ENCODE measurements around the gene MAML2. TPM values are rescaled to one million over a fixed set of nuclear protein-coding genes. Genes with fewer than 3 reads are reported as not detected.

Gene MAML2
- total RNA-seq, 1 donor from 2014 or later, result 11.2 TPM

GRCh38 chr11:96085319-96085930, 257.6 kb downstream of the MAML2 start:
- intact Hi-C loops (cut with micrococcal nuclease), result no loop called here

DNA sequence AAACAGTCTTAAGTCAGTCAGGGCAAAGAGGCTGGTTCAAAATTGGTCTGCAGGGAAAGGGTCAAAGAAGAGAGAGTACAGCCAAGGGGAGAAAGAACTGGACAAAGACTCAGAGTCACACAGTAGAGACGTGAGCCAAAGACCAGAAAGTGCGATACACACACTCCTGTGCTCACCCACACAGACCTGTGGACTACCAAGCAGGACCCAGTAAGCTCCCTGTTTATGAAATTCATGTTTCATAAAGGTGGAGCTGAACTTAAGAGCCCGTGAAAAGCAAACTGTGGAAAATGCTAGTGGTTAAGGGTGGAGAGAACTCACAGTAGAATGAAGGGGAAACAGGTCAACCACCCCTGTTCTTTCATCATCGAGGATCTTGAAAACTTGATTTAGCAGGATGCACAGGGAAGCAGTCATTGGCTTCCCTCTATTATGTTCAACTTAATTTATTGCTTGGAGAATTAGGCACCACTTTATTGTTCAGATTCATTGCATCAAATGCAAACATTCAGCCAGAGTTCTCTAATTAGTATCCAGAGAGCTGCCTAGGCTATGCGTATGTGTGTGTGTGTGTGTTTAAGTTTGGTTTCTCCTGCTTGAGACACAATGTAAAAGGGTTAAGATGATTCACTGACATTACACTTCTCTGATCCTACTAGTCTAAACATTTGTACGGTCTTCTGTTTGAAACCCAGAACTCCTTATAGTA, 258.2 kb downstream of the MAML2 start:
- intact Hi-C loops (cut with micrococcal nuclease), result no loop called here

DNA sequence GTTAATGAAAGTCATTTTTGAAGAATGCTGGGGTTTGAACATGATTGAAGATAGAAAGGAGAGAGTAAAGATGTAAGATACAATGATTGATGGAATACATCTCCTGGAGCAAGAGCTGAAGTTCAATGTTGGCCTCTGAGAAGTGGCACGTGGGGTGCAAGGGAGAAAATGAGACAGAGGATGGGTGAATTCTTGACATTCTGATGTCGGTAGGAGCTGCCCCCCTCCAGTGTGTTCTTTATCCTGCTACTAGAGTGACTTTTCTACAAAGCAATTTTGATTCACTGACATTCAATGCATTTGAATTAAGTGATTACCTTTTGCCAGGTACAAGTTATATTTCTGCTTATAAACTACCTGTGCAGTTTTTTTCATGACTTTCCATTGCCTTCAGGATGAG, 260.1 kb downstream of the MAML2 start:
- intact Hi-C loops (cut with micrococcal nuclease), result no loop called here

DNA sequence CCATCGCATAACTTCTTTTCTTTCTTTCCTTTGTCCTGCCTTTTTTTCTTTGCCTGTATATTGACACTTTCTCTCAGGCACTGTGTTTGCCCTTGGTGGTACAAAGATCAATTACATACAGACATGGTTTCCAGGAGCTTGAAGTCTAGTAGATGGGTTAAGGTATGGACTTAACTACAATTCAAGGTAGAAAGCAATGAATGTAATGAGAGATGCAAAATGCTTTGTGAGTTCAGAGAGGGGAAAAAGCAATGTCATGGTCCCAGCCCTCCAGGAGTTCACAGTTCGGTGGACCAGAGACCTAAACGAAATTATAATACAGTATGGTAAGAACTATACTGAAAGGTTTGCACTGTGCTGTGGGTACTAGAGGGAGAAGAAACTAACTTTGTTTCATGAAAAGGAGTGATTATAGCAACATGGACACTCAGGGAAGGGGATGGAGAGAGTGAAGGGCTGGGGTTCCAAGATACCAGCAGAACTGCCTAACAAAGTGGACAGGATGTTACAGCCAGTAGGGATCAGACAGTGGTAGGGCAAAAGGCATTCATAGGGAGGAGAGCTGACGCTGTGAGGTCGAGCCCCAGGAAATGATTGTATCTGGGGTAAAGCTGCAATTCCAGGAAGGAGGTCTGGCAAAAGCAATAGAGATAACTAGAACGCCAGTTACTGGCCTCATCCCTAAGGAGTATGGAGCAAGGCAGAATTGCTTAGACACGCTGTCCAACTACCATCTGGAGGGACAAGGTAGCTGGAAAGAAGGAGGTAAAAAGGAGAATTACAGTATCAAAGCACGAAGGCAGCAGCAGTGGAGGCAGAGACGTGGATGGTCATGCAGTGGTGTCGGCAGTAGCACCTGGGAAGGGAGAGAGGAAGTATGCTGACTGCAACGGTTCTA, 260.7 kb downstream of the MAML2 start:
- intact Hi-C loops (cut with micrococcal nuclease), result no loop called here

GRCh38 chr11:96081561-96081960, 261.4 kb downstream of the MAML2 start:
- intact Hi-C loops (cut with micrococcal nuclease), result no loop called here

DNA sequence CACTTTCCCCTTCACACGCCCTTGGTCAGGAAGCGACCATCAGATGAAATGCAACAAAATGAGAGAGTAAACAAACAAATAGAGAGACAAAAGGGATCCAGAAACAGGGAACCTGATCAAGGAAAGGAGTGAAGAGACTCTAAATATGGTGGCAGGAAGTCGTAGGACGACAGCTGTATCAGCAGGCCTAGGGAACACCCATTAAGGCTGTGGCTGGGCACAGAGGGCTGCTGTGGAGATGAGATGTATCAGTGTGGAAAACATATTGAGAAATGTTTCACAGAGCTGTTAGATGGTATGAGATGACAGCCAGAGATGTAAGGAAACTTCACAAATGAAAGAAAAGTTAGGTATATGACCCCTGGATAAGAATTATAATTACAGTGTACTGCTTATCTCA, 263.3 kb downstream of the MAML2 start:
- intact Hi-C loops (cut with micrococcal nuclease), result no loop called here

GRCh38 chr11:96075532-96075959, 267.4 kb downstream of the MAML2 start:
- intact Hi-C loops (cut with micrococcal nuclease), result no loop called here

DNA sequence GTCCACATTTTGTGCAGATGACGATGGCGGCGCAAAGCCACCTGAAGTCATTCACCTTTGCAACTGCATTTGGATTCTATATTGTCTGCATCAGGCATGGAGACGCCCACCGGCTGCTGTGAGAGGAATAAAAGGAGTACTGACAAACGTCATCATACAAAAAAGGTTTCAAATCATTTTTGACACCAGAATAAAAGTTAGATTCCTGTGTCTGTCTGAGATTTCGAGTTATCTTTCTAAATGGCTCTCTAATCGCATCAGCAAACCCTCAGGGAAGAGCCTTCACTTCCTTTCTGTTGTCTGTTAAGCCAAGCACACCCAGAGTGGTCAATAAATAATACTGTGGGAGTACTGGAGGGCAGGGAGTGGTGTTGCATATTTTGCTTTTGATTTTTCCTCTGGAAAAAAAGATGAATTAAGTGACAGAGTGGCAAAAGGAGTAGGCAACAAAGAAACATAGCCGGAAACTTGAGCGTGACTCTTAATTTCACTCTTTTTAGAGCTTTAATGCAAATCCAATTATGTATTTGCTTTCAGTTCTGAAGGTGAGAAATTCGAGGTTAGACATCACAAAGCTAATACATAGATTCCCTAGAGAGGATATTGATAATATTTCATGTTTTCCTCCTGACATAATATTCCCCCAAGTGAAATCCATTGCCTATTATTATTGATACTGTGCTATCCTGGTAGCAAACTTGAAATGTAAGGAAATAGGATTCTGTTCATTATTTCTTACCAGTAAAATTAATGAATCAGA, 268.3 kb downstream of the MAML2 start:
- intact Hi-C loops (cut with micrococcal nuclease), result no loop called here

DNA sequence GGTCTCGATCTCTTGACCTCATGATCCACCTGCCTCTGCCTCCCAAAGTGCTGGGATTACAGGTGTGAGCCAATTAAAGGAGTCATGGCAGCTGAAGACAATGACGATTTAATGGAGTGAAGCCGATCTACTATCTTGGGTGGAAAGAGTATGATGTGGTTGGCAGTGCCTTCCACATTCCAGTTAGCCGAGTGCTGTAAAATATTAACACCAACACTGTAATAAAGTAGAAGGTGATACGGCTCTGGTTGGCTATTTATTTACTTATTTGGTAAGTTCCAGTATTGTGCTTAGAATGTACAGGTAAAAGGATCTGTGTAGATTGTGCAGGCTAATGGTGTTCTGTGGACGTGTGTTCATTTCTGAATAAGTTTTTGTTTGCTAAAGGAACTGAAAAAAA, 269.5 kb downstream of the MAML2 start:
- intact Hi-C loops (cut with micrococcal nuclease), result no loop called here

- intact Hi-C loops (cut with micrococcal nuclease), result no loop called here
These were observed 270.4 kb downstream of the MAML2 start for GRCh38 chr11:96072592-96072991.

DNA sequence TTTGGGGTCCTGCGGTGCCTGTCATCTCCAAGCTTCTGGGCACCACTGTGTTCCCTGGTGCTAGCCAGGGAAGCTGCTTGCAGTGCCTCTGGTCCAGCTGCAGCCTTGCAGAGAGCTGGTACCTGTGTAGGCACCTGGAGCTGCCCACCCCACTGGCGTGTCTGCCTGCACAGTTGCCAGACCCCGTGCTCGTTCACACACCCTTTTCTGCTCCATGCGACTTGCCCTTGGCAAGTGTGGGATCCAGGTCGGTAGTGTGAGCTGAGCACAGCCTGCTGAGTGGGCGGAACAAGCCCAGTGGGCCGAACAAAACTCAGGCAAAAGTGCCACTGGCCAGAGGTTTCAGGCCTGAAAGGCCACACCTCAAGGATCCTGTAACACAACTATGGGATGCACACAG, 272.5 kb downstream of the MAML2 start:
- intact Hi-C loops (cut with micrococcal nuclease), result no loop called here

GRCh38 chr11:96067160-96067559, 275.8 kb downstream of the MAML2 start:
- intact Hi-C loops (cut with micrococcal nuclease), result no loop called here

- intact Hi-C loops (cut with micrococcal nuclease), result no loop called here
These were observed 277.6 kb downstream of the MAML2 start for GRCh38 chr11:96065379-96065778.

GRCh38 chr11:96063886-96064285, 279.1 kb downstream of the MAML2 start:
- intact Hi-C loops (cut with micrococcal nuclease), result loop anchor here (5.0 kb wide), 1 partner anchor 47 kb away; no protein-coding TSS in a partner anchor

- intact Hi-C loops (cut with micrococcal nuclease), result loop anchor here (5.0 kb wide), 1 partner anchor 46 kb away; no protein-coding TSS in a partner anchor
These were observed 279.9 kb downstream of the MAML2 start for GRCh38 chr11:96063053-96063452.

DNA sequence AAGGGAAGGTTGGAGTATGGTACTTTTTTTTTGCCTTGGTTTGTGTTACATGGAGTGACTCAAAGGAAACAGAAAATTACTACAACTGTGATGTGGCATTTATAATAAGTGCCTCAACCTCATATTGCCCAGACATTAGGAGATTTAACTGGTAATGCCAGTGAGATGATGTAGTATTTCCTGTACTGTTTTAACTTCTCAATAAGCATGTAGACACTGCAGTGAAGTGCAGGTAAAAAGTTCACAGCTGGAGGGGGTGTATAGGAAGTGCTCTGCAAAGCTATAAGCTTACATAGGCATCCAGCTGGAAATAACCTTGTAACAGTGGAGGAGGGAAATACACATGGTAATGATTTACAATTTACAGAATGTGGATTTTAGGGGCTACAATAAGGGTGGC, 280.9 kb downstream of the MAML2 start:
- intact Hi-C loops (cut with micrococcal nuclease), result loop anchor here (5.0 kb wide), 1 partner anchor 45 kb away; no protein-coding TSS in a partner anchor

- intact Hi-C loops (cut with micrococcal nuclease), result loop anchor here (5.0 kb wide), 1 partner anchor 44 kb away; no protein-coding TSS in a partner anchor
These were observed 281.3 kb downstream of the MAML2 start for GRCh38 chr11:96061730-96062129.

- intact Hi-C loops (cut with micrococcal nuclease), result loop anchor here (5.0 kb wide), 1 partner anchor 44 kb away; no protein-coding TSS in a partner anchor
These were observed 281.9 kb downstream of the MAML2 start for GRCh38 chr11:96061069-96061468.

- intact Hi-C loops (cut with micrococcal nuclease), result no loop called here
These were observed 285.5 kb downstream of the MAML2 start for GRCh38 chr11:96057502-96057901.

GRCh38 chr11:96056576-96056975, 286.4 kb downstream of the MAML2 start:
- intact Hi-C loops (cut with micrococcal nuclease), result no loop called here
